Epithelial cell of prostate (primary cell): ENCODE results near the gene RPS6KA4.

Source experiments
- DNase-seq: peaks from one replicate; pipeline ENCODE4 v3.0.0-alpha.2; 2011; ENCODE audit warnings: low read depth, low spot score
- H3K27ac ChIP-seq: fragments of 450-650 bp; 2 replicates; pipeline ENCODE4 v1.5.1; 2017; ENCODE audit warnings: mild to moderate bottlenecking

The RPS6KA4 gene

DNA sequence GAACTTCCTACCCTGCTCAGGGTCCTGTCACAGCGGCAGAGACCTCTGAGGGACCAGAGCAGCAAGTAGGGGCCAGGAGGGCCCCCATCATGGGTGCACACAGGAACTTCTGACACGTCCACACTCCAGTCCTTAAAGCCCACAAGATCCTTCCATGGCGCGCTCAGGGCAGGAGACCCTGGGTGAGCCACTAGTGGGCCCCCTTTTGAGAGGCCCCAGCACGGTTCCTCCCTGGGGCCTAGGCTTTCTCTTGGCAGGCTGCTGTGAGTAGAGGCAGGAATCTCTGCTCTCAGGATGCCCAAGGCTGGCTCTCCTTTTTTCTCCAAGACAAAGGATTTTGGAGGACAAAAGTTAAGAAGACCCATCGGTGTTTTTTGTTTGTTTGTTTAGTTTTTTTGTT is 22.4 kb downstream of the RPS6KA4 start:
- no peak overlapping the region for H3K27ac ChIP-seq
- DNase-seq: no peak

DNA sequence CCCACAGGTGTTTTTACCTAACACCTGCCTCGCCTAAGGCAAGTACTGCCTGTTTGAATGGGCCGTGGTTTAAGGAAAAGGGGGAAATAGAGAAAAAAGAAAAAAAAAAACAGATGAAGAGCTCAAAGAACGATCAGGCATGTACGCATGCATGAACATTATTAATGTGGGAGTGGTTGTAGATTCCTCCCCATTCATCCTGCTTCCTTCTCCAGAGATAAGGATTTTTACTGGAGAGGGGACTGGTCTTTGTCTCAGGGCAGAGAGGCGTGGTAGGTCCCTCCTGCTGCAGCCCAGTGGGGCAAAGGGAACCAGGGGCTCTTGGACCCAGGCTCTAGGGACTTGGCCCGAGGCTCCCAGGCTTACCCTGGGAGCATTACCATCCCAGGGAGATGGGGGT is 23.1 kb downstream of the RPS6KA4 start:
- no peak overlapping the region for H3K27ac ChIP-seq
- no peak for DNase-seq

DNA sequence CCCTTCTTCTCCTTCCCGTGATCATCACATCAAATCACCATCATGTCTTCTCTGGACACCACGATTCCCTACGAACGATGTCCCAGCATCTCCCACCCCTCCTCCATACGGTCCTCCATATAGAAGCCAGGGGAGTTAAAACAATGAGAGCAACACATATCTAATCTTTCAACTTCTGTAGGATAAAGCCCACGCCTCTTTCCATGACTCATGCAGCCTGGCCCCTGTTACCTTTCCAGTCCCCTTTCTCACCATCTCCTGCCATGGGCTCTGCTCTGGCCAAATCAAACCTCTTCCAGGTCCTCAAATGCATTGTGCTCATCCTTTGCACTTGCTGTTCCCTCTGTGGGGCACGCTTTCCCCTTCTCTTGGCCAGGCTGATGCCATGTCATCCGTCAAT is 23.6 kb downstream of the RPS6KA4 start:
- no peak overlapping the region for H3K27ac ChIP-seq
- no peak for DNase-seq

- H3K27ac ChIP-seq: no peak overlapping the region
- DNase-seq: no peak
Measured at GRCh38 chr11:64383580-64383979, 24.6 kb downstream of the RPS6KA4 start.

DNA sequence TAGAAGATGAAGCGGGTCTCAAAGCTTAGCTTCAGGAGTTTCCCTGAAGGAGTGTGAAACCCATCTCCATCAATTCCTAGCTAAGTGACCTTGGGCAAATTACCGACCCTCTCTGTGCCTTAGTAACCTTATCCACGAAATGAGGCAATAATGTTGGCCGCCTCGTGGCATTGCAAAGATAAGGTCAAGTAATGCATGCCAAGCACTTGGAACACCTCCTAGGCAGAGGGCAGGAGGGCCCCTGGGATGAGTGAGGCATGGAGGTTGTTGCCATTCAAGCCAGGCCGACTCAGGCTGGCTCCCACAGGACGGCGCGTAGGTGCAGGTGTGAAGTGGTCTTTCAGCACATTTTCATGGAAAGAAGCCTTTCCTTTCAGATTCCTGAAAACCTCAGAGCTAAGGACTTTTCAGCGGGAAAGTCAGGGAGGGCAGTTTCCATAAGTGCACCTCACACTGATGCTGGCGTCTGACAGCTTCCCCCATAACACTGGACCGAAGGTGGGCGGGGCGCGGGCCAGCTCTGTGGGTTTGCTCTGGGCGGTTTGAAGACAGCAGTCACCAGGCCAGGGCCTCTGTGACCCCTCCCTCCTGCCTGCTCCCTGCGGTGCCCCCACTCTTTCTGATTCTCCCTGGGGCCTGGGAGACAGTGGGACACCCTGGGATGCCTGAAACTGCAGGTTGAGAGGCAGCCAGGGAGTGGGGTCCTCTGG is 25.2 kb downstream of the RPS6KA4 start:
- H3K27ac ChIP-seq: no peak overlapping the region

GRCh38 chr11:64384981-64385944 is 26.3 kb downstream of the RPS6KA4 start:
- H3K27ac ChIP-seq: no peak overlapping the region
- DNase-seq: no peak

More for the DNA sequence above, 25.2 kb downstream of the RPS6KA4 start:
- no peak for DNase-seq

GRCh38 chr11:64385945-64386704 is 27.2 kb downstream of the RPS6KA4 start:
- H3K27ac ChIP-seq: no peak overlapping the region
- no peak for DNase-seq

GRCh38 chr11:64387916-64388315 is 29.0 kb downstream of the RPS6KA4 start:
- no peak overlapping the region for H3K27ac ChIP-seq

DNA sequence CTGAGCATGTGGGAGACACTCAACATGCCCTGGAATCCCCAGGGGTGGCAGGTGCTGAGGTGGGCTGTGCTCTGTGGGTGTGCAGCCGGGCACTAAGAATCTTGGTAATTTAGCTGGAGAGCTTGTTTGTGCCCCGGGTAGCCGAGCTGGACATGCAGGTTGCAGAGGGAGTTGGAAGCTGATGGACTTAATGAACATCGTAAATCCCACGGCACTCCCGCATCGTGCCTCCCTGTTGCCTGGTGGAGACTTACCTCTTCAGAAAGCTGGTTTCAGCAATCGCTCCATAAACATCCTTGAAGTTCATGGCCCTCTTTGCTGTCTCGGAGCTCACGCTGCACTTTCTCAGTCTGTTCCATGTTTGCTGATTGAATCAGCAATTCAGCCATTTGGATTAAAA is 29.9 kb downstream of the RPS6KA4 start:
- no peak for DNase-seq
- H3K27ac ChIP-seq: no peak overlapping the region

More at GRCh38 chr11:64387916-64388315, 29.0 kb downstream of the RPS6KA4 start:
- no peak for DNase-seq

GRCh38 chr11:64389851-64390250 is 30.9 kb downstream of the RPS6KA4 start:
- no peak overlapping the region for H3K27ac ChIP-seq
- no peak for DNase-seq

DNA sequence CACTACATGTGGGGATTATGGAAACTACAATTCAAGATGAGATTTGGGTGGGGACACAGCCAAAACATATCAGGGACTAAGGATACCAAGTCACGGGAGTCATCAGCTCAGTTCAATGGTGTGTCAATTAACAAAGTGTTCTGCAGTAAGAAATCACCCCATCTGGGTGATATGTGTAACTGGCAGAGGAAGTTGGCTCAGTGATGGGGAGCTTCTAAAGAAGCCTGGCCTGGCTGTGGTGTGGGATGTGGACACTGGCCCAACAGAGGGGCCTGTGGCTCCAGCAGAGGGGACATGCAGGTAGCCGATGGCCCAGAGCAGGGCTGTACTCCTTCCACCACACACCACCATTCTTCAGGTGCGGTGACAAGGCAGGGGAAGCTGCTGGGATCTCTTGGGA is 31.6 kb downstream of the RPS6KA4 start:
- no peak for DNase-seq
- H3K27ac ChIP-seq: no peak overlapping the region

DNA sequence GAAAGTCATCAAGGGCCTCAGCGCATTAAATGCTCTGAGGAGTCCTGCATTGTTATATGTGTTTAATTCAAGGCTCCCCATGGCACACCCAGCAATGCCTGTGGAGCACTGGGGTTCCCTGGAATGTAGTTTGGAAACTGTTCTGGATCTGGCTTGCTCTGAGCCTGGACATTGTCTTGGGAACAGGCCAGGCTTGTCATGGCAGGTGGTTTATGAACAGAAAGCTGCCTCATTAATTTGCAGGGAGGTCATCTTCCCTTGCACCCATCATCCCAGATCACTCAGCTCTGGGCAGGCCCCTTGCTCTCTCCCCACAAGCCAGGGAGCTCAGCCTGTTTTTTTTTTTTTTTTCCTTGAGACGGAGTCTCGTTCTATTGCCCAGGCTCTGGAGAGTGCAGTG is 32.9 kb downstream of the RPS6KA4 start:
- H3K27ac ChIP-seq: no peak overlapping the region
- no peak for DNase-seq

DNA sequence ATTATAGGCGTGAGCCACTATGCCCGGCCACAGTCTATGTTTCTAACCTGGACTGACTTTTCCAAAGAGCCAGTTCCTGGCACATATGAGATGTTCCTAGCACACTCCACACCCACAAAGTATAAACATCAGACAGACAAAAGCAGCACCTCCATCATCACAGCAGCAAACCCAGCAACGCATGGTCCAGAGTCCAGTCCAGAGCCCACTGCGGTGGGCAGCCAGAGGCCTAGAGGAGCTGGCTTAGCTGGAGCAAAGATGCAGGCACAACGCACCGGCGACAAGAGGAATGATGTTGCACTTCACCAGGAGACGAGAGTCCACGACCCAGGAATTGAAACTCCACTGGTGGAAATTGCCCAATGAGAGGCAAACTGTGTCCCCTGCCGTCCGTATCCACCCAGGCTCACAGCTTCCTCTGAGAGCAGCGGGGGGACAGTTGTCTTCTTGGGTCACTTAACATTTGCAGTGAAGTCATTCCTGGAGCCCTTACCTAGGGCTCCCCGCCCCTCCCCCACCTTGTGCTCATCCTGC is 36.6 kb downstream of the RPS6KA4 start:
- DNase-seq: no peak
- H3K27ac ChIP-seq: no peak overlapping the region

- no peak for DNase-seq
- no peak overlapping the region for H3K27ac ChIP-seq
Measured at GRCh38 chr11:64396079-64396591, 37.2 kb downstream of the RPS6KA4 start.

DNA sequence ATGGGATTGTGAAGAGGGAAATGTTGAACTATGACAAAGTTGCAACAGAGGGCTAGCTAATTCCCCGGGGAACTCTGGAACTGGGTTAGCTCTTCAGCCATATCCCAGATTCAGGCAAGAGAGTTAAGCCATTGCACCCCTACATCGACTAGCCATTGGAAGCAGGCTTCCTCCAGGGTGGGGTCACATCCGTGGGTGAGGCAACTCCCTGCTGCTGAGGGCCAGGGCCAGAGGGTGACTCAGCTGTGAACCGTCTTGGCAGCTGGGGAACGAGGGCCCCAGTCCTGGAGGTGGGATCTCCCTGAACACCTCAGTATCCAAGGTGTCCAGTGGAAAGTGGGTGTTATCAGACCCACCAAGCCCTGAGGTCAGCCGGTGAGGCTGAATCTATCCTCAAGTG is 41.1 kb downstream of the RPS6KA4 start:
- DNase-seq: no peak

GRCh38 chr11:64400667-64401066 is 41.7 kb downstream of the RPS6KA4 start:
- DNase-seq: no peak
- H3K27ac ChIP-seq: no peak overlapping the region

More for the DNA sequence above, 41.1 kb downstream of the RPS6KA4 start:
- H3K27ac ChIP-seq: no peak overlapping the region

DNA sequence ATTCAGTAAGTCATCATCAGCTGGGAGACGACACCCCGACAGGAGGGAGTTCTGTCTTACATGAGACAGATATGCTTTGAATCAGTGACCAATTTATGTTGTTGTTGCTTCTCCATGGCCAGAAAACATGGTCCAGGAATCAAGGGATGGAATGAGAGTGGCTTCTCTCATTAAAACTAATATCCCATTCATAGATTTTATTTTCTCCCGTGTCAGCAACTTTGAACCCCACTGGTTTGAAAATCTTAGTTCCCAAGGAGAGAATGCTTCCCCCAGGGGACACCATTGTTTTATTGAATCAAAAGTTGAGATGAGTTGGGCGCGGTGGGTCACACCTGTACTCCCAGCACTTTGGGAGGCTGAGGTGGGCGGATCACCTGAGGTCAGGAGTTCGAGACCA is 42.8 kb downstream of the RPS6KA4 start:
- no peak overlapping the region for H3K27ac ChIP-seq
- no peak for DNase-seq

DNA sequence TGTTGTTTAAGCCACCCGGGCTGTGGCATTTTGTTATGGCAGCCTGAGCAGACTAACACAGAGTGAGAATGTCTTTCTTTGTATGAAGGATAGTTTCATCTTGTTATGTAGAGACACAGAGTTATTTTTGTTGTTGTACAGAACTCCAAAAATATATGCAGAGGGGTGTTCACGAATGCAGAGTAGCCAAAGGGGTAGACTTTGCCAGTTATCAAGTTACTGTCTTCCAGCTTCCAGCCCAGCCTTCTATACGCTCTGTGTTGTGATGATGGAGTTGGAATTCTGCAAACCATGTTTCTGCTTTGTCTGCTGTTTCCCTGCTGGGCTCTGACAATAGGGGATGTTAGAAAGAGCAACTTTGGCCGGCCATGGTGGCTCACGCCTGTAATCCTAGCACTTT is 44.1 kb downstream of the RPS6KA4 start:
- no peak for DNase-seq
- H3K27ac ChIP-seq: no peak overlapping the region

- no peak for DNase-seq
- no peak overlapping the region for H3K27ac ChIP-seq
Measured at GRCh38 chr11:64406221-64406946, 47.4 kb downstream of the RPS6KA4 start.

DNA sequence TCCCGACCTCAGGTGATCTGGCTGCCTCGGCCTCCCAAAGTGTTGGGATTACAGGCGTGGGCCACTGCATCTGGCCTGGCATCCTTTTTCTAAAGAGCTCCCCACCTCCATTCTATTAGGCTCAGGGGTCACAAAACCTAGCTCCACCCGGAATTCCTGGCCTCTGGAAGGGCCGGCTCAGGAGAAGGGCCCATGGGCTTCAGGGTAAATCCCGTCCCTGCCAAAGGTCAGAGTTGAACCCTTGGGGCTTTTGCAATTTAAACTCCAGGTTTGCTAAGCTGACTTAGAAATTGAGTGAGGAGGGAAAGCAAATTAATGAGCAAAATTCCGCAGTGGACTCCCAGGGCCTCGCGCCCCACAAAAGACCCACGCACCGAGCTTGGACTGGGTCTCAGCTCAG is 48.3 kb downstream of the RPS6KA4 start:
- DNase-seq: no peak
- H3K27ac ChIP-seq: no peak overlapping the region
